Right lobe of liver (tissue), 4 donors: Measurements from ENCODE around the gene ZNF85.

Experiments used
- CTCF ChIP-seq, 4 donors: fragments of 200-600 bp in 3 of 4; fragments of 450-650 bp in 1 of 4; IDR thresholded peaks; one replicate each; pipeline versions ENCODE4 v1.5.1 to v1.8.0; 2016 to 2022; ENCODE audit warnings: antibody characterized with exemption in 4 of 4, mild to moderate bottlenecking in 2 of 4
- POLR2A ChIP-seq: fragments of 450-650 bp; IDR thresholded peaks from one replicate; pipeline ENCODE4 v1.6.1; 2017; ENCODE audit warnings: antibody characterized with exemption, mild to moderate bottlenecking
- donor health status: DM: no; HTN: no; CAD: no.
- donor health status: DM: no; HTN: no; CAD: no.
- donor health status: DM: no; HTN: yes; CAD: no.

- TF ChIP-seq CTCF (IDR thresholded peaks at IDR 0.05) (no peak), POLR2A (no peak)
Measured at GRCh38 chr19:20928371-20928770, 5.3 kb downstream of the ZNF85 start.
